ENCODE results near the gene ENTPD6.
"Not testable (repeated sequence)": the region's sequence is repeated elsewhere in the genome, so short reads cannot be mapped to it uniquely, and the experiment has no call there.

DNA sequence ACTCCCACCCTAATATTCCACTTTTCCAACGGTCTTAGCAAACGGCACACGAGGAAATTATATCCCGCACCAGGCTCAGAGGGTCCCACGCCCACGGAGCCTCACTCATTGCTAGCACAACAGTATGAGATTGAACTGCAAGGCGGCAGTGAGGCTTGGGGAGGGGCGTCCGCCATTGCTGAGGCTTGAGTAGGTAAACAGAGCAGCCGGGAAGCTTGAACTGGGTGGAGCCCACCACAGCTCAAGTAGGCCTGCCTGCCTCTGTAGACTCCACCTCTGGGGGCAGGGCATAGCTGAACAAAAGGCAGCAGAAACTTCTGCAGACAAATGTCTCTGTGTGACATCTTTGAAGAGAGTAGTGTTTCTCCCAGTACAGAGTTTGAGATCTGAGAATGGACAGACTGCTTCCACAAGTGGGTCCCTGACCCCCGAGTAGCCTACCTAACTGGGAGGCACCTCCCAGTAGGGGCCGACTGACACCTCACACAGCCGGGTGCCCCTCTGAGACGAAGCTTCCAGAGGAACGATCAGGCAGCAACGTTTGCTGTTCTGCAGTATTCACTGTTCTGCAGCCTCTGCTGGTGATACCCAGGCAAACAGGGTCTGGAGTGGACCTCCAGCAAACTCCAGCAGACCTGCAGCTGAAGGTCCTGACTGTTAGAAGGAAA, 65.4 kb downstream of the ENTPD6 start:
- TF ChIP-seq, protein P1, sequence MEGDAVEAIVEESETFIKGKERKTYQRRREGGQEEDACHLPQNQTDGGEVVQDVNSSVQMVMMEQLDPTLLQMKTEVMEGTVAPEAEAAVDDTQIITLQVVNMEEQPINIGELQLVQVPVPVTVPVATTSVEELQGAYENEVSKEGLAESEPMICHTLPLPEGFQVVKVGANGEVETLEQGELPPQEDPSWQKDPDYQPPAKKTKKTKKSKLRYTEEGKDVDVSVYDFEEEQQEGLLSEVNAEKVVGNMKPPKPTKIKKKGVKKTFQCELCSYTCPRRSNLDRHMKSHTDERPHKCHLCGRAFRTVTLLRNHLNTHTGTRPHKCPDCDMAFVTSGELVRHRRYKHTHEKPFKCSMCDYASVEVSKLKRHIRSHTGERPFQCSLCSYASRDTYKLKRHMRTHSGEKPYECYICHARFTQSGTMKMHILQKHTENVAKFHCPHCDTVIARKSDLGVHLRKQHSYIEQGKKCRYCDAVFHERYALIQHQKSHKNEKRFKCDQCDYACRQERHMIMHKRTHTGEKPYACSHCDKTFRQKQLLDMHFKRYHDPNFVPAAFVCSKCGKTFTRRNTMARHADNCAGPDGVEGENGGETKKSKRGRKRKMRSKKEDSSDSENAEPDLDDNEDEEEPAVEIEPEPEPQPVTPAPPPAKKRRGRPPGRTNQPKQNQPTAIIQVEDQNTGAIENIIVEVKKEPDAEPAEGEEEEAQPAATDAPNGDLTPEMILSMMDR (IDR thresholded peaks at IDR 0.05) = not testable (repeated sequence)
- not testable (repeated sequence) for TF ChIP-seq EP300 (IDR thresholded peaks at IDR 0.05; ENCODE audit: low read depth); POLR2AphosphoS5 (IDR thresholded peaks at IDR 0.05); POLR2A (IDR thresholded peaks at IDR 0.05)

Measured in transverse colon (tissue), 4 donors.